22Rv1 (cell line): Measurements from ENCODE around the gene TBC1D3H.
"Not testable (repeated sequence)": the region's sequence is repeated elsewhere in the genome, so short reads cannot be mapped to it uniquely, and the experiment has no call there.

Experiments used
- ZFX ChIP-seq: fragments of 450-650 bp; IDR thresholded peaks from 2 replicates; pipeline ENCODE4 v1.6.1; 2017; ENCODE audit warnings: antibody characterized with exemption, borderline replicate concordance
- TF ChIP-seq, protein P1 (sequence below): fragments of 450-650 bp; IDR thresholded peaks from 2 replicates; pipeline ENCODE4 v1.5.1; 2017; ENCODE audit warnings: mild to moderate bottlenecking

DNA sequence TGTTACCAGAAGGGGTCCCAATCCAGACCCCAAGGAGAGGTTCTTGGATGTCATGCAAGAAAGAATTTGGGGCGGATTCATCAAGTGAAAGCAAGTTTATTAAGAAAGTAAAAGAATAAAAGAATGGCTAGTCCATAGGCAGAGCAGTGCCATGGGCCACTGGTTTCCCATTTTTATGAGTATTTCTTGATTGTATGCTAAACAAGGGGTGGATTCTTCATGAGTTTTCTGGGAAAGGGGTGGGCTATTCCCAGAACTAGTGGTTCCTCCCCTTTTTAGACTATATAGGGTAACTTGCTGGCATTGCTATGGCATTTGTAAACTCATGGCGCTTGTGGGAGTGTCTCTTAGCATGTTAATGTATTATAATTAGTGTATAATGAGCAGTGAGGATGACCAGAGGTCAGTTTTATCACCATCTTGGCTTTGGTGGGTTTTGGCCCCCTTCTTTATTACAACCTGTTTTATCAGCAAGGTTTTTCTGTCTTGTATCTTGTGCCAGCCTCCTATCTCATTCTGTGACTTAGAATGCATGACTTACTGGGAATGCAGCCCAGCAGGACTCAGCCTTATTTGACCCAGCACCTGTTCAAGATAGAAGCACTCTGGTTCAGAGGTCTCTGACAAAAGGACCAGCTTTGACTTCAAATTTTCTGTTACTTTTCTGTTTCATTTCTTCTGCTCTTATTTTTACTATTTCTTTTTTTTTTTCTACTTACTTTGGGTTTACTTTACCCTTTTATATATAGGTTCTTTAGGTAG is 27.1 kb upstream of the TBC1D3H start:
- TF ChIP-seq, protein P1, sequence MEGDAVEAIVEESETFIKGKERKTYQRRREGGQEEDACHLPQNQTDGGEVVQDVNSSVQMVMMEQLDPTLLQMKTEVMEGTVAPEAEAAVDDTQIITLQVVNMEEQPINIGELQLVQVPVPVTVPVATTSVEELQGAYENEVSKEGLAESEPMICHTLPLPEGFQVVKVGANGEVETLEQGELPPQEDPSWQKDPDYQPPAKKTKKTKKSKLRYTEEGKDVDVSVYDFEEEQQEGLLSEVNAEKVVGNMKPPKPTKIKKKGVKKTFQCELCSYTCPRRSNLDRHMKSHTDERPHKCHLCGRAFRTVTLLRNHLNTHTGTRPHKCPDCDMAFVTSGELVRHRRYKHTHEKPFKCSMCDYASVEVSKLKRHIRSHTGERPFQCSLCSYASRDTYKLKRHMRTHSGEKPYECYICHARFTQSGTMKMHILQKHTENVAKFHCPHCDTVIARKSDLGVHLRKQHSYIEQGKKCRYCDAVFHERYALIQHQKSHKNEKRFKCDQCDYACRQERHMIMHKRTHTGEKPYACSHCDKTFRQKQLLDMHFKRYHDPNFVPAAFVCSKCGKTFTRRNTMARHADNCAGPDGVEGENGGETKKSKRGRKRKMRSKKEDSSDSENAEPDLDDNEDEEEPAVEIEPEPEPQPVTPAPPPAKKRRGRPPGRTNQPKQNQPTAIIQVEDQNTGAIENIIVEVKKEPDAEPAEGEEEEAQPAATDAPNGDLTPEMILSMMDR = not testable (repeated sequence)
- TF ChIP-seq ZFX = not testable (repeated sequence)
